GM10248 (cell line): ENCODE data around the gene GFAP.

Experiments
- CTCF ChIA-PET: fragments of 300-600 bp; sonication (Branson Sonifier 250); formaldehyde crosslinking; extraction: SDS; loops from one replicate; lab custom pipeline; 2021; ENCODE audit warnings: antibody characterized with exemption; lab: Yijun Ruan, JAX
- POLR2A ChIA-PET: fragments of 350-650 bp; sonication (Branson Sonifier 250); formaldehyde crosslinking; extraction: SDS; loops from one replicate; lab custom pipeline; 2020; ENCODE audit warnings: antibody characterized with exemption; lab: Yijun Ruan, JAX
- DNase-seq: peaks from one replicate; pipeline ENCODE4 v3.0.0; 2012; ENCODE audit errors: extremely low spot score
- CTCF ChIP-seq: IDR thresholded peaks from 2 replicates; pipeline ENCODE4 v1.5.1; 2012; ENCODE audit warnings: mild to moderate bottlenecking, low read depth; ENCODE audit errors: extremely low read depth, missing control alignments, control extremely low read depth

GFAP gene

GRCh38 chr17:44941712-44942331 lies 26.5 kb upstream of the GFAP start:
- POLR2A ChIA-PET: no interaction called here
- CTCF ChIA-PET: interaction anchor here (0.8 to 3.0 kb wide), 7 partner anchors 10 to 193 kb away, joined by 3 to 13 read pairs (median 3); partner anchors contain the start of gene ACBD4
- DNase-seq: no peak
- TF ChIP-seq CTCF: no peak

- DNase-seq: no peak
- ChIA-PET POLR2A (no interaction called here), CTCF (interaction anchor here (0.7 to 3.0 kb wide), 3 partner anchors 9 to 79 kb away, joined by 3 to 13 read pairs (median 4); no protein-coding TSS in a partner anchor)
- TF ChIP-seq CTCF: no peak
Measured at GRCh38 chr17:44940768-44941167, 25.5 kb upstream of the GFAP start.

GRCh38 chr17:44940317-44940716 lies 25.0 kb upstream of the GFAP start:
- DNase-seq: no peak
- TF ChIP-seq CTCF: no peak
- ChIA-PET CTCF (interaction anchor here (0.7 to 3.0 kb wide), 4 partner anchors 9 to 79 kb away, joined by 3 to 13 read pairs (median 6); no protein-coding TSS in a partner anchor), POLR2A (no interaction called here)

- POLR2A ChIA-PET: no interaction called here
- CTCF ChIA-PET: interaction anchor here (2.6 kb wide), 1 partner anchor 15 kb away, joined by 13 read pairs; no protein-coding TSS in a partner anchor
- DNase-seq: no peak
- no peak for TF ChIP-seq CTCF
Measured at GRCh38 chr17:44935116-44935515, 19.8 kb upstream of the GFAP start.

GRCh38 chr17:44934745-44935105 lies 19.4 kb upstream of the GFAP start:
- DNase-seq: no peak
- no peak for TF ChIP-seq CTCF
- ChIA-PET CTCF (interaction anchor here (2.6 kb wide), 1 partner anchor 15 kb away, joined by 13 read pairs; no protein-coding TSS in a partner anchor), POLR2A (no interaction called here)

- DNase-seq: no peak
- no peak for TF ChIP-seq CTCF
- POLR2A ChIA-PET: no interaction called here
- CTCF ChIA-PET: interaction anchor here (1.2 to 2.6 kb wide), 2 partner anchors 14 to 165 kb away, joined by 3 to 13 read pairs; no protein-coding TSS in a partner anchor
Measured at GRCh38 chr17:44933824-44934744, 18.8 kb upstream of the GFAP start.
